PFSK-1 (cell line): Measurements from ENCODE around the gene EIF2S2.

Experiments
- FOXP2 ChIP-seq: optimal IDR thresholded peaks from 2 replicates; pipeline ENCODE3; 2011; ENCODE audit warnings: borderline replicate concordance, control low read depth, inconsistent platforms; ENCODE audit not compliant: insufficient read depth; ENCODE audit errors: extremely low read length, extremely low read depth
- POLR2AphosphoS5 ChIP-seq: IDR thresholded peaks from 2 replicates; pipeline ENCODE4 v1.6.1; 2012; ENCODE audit warnings: low read depth, mild to moderate bottlenecking, control low read depth, low read length, moderate library complexity
- TAF1 ChIP-seq: IDR thresholded peaks from 2 replicates; pipeline ENCODE4 v1.6.1; 2012; ENCODE audit warnings: low read length, control low read depth, borderline replicate concordance; ENCODE audit not compliant: insufficient read depth
- TF ChIP-seq, protein P1 (sequence below), 2 experiments: IDR thresholded peaks; 2 replicates each; pipeline versions ENCODE4 v1.6.1 to v1.8.0; 2011 to 2012; ENCODE audit warnings: low read depth in 2 of 2, low read length in 2 of 2, control low read depth in 1 of 2, inconsistent platforms in 1 of 2, mild to moderate bottlenecking in 1 of 2, moderate library complexity in 1 of 2; ENCODE audit not compliant: insufficient read depth in 1 of 2

DNA sequence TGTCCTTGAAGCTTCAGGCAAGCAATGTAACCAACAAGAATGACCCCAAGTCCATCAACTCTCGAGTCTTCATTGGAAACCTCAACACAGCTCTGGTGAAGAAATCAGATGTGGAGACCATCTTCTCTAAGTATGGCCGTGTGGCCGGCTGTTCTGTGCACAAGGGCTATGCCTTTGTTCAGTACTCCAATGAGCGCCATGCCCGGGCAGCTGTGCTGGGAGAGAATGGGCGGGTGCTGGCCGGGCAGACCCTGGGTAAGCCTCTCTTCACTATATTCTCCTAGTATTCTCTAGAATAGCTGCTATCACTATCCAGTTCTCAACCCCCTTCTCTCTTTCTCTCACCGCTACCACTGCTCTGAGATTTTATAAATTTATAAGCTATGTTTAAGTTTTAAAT is 40.0 kb downstream of the EIF2S2 start:
- TF ChIP-seq, protein P1, sequence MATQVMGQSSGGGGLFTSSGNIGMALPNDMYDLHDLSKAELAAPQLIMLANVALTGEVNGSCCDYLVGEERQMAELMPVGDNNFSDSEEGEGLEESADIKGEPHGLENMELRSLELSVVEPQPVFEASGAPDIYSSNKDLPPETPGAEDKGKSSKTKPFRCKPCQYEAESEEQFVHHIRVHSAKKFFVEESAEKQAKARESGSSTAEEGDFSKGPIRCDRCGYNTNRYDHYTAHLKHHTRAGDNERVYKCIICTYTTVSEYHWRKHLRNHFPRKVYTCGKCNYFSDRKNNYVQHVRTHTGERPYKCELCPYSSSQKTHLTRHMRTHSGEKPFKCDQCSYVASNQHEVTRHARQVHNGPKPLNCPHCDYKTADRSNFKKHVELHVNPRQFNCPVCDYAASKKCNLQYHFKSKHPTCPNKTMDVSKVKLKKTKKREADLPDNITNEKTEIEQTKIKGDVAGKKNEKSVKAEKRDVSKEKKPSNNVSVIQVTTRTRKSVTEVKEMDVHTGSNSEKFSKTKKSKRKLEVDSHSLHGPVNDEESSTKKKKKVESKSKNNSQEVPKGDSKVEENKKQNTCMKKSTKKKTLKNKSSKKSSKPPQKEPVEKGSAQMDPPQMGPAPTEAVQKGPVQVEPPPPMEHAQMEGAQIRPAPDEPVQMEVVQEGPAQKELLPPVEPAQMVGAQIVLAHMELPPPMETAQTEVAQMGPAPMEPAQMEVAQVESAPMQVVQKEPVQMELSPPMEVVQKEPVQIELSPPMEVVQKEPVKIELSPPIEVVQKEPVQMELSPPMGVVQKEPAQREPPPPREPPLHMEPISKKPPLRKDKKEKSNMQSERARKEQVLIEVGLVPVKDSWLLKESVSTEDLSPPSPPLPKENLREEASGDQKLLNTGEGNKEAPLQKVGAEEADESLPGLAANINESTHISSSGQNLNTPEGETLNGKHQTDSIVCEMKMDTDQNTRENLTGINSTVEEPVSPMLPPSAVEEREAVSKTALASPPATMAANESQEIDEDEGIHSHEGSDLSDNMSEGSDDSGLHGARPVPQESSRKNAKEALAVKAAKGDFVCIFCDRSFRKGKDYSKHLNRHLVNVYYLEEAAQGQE (IDR thresholded peaks at IDR 0.05; ENCODE audit: insufficient read depth in 1 of 2, low read depth in 2 of 2, low read length in 2 of 2): no peak
- TF ChIP-seq POLR2AphosphoS5: no peak
- TF ChIP-seq TAF1: no peak
- TF ChIP-seq FOXP2: no peak
